Spleen (tissue), 7 donors: Measurements from ENCODE around the gene NCOR2.
A peak's percentile ranks its signal among the peaks of the same experiment; 100 is the strongest.

Experiments used
- CTCF ChIP-seq, 11 experiments: fragments of 200-600 bp in 7 of 11; fragments of 450-650 bp in 4 of 11; sonication (generic) in 4 of 11; IDR thresholded peaks in 8 of 11; conservative IDR thresholded peaks in 3 of 11; 1 replicate in 7 of 11; 2 replicates in 4 of 11; pipeline versions ENCODE4 v1.4.0 to v1.8.0; 2016 to 2021; ENCODE audit warnings: antibody characterized with exemption in 11 of 11, inconsistent platforms in 4 of 11, mild to moderate bottlenecking in 1 of 11
- POLR2AphosphoS5 ChIP-seq, 3 donors: sonication (generic); formaldehyde crosslinking; IDR thresholded peaks; one replicate each; pipeline ENCODE4 v1.5.1; 2017; ENCODE audit warnings: antibody characterized with exemption in 3 of 3
- donor health status: DM: no; HTN: no; CAD: no; lungs with moderate emphysema.
- donor health status: DM: no; HTN: no; CAD: no.
- donor health status: DM: no; HTN: no; CAD: no.

- TF ChIP-seq CTCF (IDR thresholded peaks at IDR 0.05 in 8 of 11, conservative IDR thresholded peaks at IDR 0.05 in 3 of 11) (peak in 2 of 11 experiments; percentile 4 to 28), POLR2AphosphoS5 (IDR thresholded peaks at IDR 0.05) (peak; percentile 80 to 91 (median 84))
These were observed 411 bp upstream of the NCOR2 start for GRCh38 chr12:124567673-124568373.
